Esophagus squamous epithelium (tissue), 5 donors: Measurements from ENCODE around the gene SLC12A8. TPM values are rescaled to one million over a fixed set of nuclear protein-coding genes. Genes with fewer than 3 reads are reported as not detected.

Source experiments
- DNase-seq: peaks from one replicate; lab custom pipeline; 2025; lab: John Stamatoyannopoulos, UW
- H3K27ac ChIP-seq, 4 donors: fragments of 200-600 bp; sonication (generic); one replicate each; pipeline ENCODE4 v1.5.1; 2016 to 2019; ENCODE audit warnings: mild to moderate bottlenecking in 1 of 4
- H3K27me3 ChIP-seq, 4 donors: fragments of 200-600 bp; sonication (generic); 1 replicate in 3 of 4; 2 replicates in 1 of 4; pipeline versions ENCODE4 v1.5.1 to v1.6.0; 2017 to 2021; ENCODE audit warnings: antibody characterized with exemption in 1 of 4
- H3K36me3 ChIP-seq, 3 donors: fragments of 200-600 bp; sonication (generic); one replicate each; pipeline ENCODE4 v1.5.1; 2016 to 2019
- H3K4me1 ChIP-seq, 3 donors: fragments of 200-600 bp; sonication (generic); one replicate each; pipeline ENCODE4 v1.5.1; 2017 to 2019
- H3K4me3 ChIP-seq, 4 donors: fragments of 200-600 bp; sonication (generic); 1 replicate in 3 of 4; 2 replicates in 1 of 4; pipeline ENCODE4 v1.5.1; 2016 to 2019; ENCODE audit warnings: mild to moderate bottlenecking in 2 of 4, moderate library complexity in 1 of 4
- H3K9me3 ChIP-seq, 3 donors: fragments of 200-600 bp; sonication (generic); one replicate each; pipeline ENCODE4 v1.5.1; 2016 to 2019
- CTCF ChIP-seq, 6 experiments: fragments of 450-650 bp in 4 of 6; fragments of 200-600 bp in 2 of 6; sonication (generic) in 2 of 6; IDR thresholded peaks; one replicate each; pipeline ENCODE4 v1.5.1; 2016 to 2019; ENCODE audit warnings: antibody characterized with exemption in 6 of 6, mild to moderate bottlenecking in 4 of 6, moderate library complexity in 4 of 6
- POLR2A ChIP-seq, 4 donors: fragments of 450-650 bp; IDR thresholded peaks; one replicate each; pipeline ENCODE4 v1.6.1; 2017; ENCODE audit warnings: antibody characterized with exemption in 4 of 4, mild to moderate bottlenecking in 4 of 4, moderate library complexity in 3 of 4
- WGBS, 2 donors: methylation state at CpG; one replicate each; pipeline ENCODE4 v1.1.5; 2018; 5-methylcytosine and 5-hydroxymethylcytosine counted together
- intact Hi-C: fragments of 100-400 bp; cut with DNase I; formaldehyde crosslinking; loops from one replicate; pipeline ENCODE4 v1.15.0; 2022
- total RNA-seq, 4 donors: library from RNA; depleted of rRNA; stranded (reverse); fragments of >200 nt; gene quantifications; one replicate each; pipeline ENCODE4 v1.1.0, GENCODE V29; 2016
- donor health status: DM: yes; HTN: yes; CAD: no.

Gene SLC12A8
- total RNA-seq, 4 donors from 2014 or later, result 9.9 to 15.9 (median 13.8) TPM

DNA sequence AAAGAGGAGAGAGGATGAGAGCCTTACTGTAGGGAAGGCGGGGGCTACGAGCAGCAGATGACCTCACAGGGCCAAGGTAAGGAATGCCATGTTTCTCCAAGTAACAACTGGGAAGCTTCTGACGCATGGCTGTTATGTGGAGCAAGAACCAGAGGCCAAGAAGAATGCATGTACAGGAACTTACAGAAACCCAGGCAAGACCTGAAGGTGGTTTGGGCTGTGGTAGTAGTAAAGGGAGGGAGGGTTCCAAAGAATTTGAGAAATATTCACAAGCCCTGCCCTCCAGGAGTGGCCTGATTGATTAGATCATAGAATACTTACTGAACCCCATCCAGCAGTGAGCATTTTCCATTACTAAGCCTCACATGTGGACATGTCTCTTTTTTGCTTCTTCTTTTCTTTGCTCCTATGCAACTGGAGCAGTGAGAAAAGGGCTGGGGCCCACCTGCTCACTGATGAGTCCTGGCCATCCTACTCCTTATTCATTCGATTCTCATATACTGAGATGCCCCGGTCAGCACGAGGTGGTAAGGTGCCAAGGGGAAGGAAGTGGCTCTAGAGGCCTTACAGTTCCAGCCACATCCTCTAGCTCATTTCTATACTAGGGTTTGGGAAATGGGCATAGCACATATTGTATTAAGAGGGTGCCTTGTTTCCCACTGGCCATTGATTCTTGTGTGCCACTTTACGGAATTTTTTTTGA, 8.3 kb upstream of the SLC12A8 start:
- intact Hi-C loops, result no loop called here
- peaks cover 0 to 8% (median 0%) of the 10 kb centered on the region in 3 donors for H3K4me1 ChIP-seq
- no peaks in the 10 kb centered on the region for H3K27me3 ChIP-seq
- peaks cover 0 to 2% (median 0%) of the 10 kb centered on the region in 3 donors for H3K36me3 ChIP-seq
- no peak for DNase-seq
- TF ChIP-seq POLR2A (IDR thresholded peaks at IDR 0.05) (no peak), CTCF (IDR thresholded peaks at IDR 0.05) (no peak)
- H3K9me3 ChIP-seq, result no peaks in the 10 kb centered on the region
- no peak overlapping the region for H3K27ac ChIP-seq
- H3K4me3 ChIP-seq, result no peak overlapping the region
- WGBS, 2 donors, result 71 to 86% methylated on average over 7 of the region's 7 CpGs

DNA sequence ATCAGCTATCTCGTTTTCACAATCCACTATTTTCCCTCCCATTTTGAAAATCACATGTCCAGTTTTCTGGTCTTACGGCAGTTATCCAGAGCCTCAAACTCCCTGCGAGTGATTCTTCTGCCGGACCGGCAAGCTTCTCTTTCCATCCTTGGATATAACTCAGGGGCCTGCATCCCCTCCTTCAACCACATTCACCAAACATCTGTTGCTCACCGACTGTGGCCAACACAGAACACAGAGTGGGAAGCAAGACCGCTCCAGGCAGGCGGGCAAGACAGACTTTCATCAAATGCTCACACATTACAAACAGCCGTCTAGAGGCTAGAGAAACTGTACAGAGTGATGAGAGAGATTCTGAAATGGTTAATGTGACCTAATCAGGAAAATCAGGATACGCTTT, 7.6 kb upstream of the SLC12A8 start:
- Histone ChIP-seq H3K4me1 (peaks cover 0 to 8% (median 0%) of the 10 kb centered on the region in 3 donors), H3K4me3 (no peak overlapping the region), H3K36me3 (no peaks in the 10 kb centered on the region), H3K27ac (no peak overlapping the region), H3K9me3 (no peaks in the 10 kb centered on the region), H3K27me3 (peaks cover 0 to 3% (median 0%) of the 10 kb centered on the region in 4 donors)
- no peak for DNase-seq
- WGBS, 2 donors, result 83 to 84% methylated on average over 9 to 10 of the region's 10 CpGs
- intact Hi-C loops, result no loop called here
- TF ChIP-seq CTCF (IDR thresholded peaks at IDR 0.05) (no peak), POLR2A (IDR thresholded peaks at IDR 0.05) (no peak)

DNA sequence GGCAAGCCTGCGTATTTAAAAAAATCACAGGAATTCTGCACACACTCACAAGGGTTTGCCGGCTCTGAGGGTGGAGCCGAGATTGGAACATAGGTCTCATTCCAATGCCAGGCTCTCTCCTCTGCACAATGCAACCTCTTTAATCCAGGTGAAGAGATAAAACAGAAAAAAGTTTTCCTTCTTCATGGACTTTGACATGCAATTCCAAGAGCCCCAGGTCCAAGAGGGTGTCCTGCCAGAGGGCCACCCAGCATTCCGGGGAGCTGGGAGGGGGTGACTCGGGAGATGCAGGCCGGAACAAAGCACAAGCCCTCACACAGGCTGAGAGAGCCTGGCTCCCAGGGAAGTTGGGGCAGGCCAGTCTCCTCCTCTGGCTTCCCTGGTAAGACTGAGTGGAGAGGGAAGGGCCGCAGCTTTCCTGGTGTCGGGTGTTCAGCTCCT, 6.7 kb upstream of the SLC12A8 start:
- no peak for DNase-seq
- TF ChIP-seq POLR2A (IDR thresholded peaks at IDR 0.05) (no peak), CTCF (IDR thresholded peaks at IDR 0.05) (no peak)
- H3K36me3 ChIP-seq, result no peaks in the 10 kb centered on the region
- H3K4me3 ChIP-seq, result no peak overlapping the region
- no peaks in the 10 kb centered on the region for H3K9me3 ChIP-seq
- H3K27me3 ChIP-seq, result peaks cover 0 to 8% (median 0%) of the 10 kb centered on the region in 4 donors
- H3K4me1 ChIP-seq, result peaks cover 0 to 8% (median 0%) of the 10 kb centered on the region in 3 donors
- H3K27ac ChIP-seq, result no peak overlapping the region
- intact Hi-C loops, result no loop called here
- WGBS, 2 donors, result 52 to 59% methylated on average over 5 to 7 of the region's 8 CpGs

- Histone ChIP-seq H3K27me3 (peaks cover 0 to 41% (median 0%) of the 10 kb centered on the region in 4 donors), H3K9me3 (no peaks in the 10 kb centered on the region), H3K4me1 (peaks cover 9 to 30% (median 9%) of the 10 kb centered on the region in 3 donors), H3K36me3 (no peaks in the 10 kb centered on the region), H3K4me3 (no peak overlapping the region), H3K27ac (no peak overlapping the region)
- TF ChIP-seq CTCF (IDR thresholded peaks at IDR 0.05) (no peak), POLR2A (IDR thresholded peaks at IDR 0.05) (no peak)
- DNase-seq, result no peak
- intact Hi-C loops, result no loop called here
- WGBS, 2 donors, result 46 to 64% methylated on average over 3 of the region's 3 CpGs
Measured at GRCh38 chr3:125214738-125215137, 2.2 kb upstream of the SLC12A8 start.

DNA sequence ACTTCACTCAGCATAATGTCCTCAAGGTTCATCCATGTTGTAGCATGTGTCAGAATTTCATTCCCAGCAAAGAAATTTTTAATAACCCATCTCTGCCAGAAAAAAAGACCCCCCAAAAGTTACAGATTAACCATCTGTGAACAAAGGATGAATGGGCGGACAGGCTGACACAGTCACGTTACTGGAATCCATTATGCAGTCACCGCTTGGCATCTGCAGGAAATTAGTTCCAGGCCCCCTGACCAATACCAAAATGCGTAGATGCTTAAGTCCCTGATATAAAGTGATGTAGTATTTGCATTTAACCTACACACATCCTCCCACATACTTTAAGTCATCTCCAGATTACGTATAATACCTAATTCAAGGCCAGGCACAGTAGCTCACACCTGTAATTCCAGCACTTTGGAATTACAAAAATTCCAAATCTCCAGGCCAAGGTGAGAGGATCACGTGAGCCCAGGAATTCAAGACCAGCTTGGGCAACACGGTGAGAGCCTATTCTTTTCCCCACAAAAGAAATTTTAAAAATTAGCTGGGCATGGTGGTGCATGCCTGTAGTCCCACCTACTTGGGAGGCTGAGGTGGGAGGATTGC, 1.5 kb upstream of the SLC12A8 start:
- TF ChIP-seq CTCF (IDR thresholded peaks at IDR 0.05), result no peak
- no peak for TF ChIP-seq POLR2A (IDR thresholded peaks at IDR 0.05)
- intact Hi-C loops, result no loop called here
- Histone ChIP-seq H3K27me3 (peaks cover 0 to 41% (median 0%) of the 10 kb centered on the region in 4 donors), H3K4me3 (no peak overlapping the region), H3K9me3 (no peaks in the 10 kb centered on the region), H3K4me1 (peaks cover 9 to 24% (median 9%) of the 10 kb centered on the region in 3 donors), H3K36me3 (no peaks in the 10 kb centered on the region), H3K27ac (no peak overlapping the region)
- 72 to 76% methylated on average over 7 of the region's 7 CpGs for WGBS, 2 donors
- no peak for DNase-seq
